ENCODE results near the gene ATP5F1A.

DNA sequence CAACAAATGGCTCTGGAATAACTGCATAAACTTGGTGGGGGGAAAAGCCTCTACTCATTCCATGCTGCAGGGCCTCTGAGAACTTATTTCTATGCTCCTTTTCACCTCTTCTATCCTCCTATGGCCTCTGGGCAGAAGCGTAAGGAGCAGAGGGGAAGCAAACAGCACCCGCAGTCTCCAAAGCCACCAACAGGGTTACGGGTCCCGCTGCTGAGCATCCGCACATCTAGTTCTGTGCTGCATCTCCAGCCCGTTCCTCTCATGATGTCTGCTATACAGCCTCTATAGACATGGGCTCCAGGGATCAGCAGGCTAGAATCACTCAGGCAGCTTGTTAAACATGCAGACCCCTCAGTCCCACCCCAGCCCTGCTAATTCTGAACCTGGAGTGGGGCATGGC, 52.0 kb downstream of the ATP5F1A start:
- TF ChIP-seq CTCF (IDR thresholded peaks at IDR 0.05; ENCODE audit: insufficient read depth, low read depth, low read length) (no peak), EZH2 (IDR thresholded peaks at IDR 0.05; ENCODE audit: insufficient read depth, low read length) (no peak)
